Lung (tissue), 12 donors: ENCODE measurements around the gene GYPA. TPM values are rescaled to one million over a fixed set of nuclear protein-coding genes. Genes with fewer than 3 reads are reported as not detected.
A peak's percentile ranks its signal among the peaks of the same experiment; 100 is the strongest.

Experiments
- ATAC-seq: fragments of 200-7000 bp; cut with Tn5 transposase; one replicate; pipeline ENCODE4 v1.9.1; 2020; ENCODE audit warnings: moderate number of reproducible peaks; ENCODE audit not compliant: insufficient read depth, low FRiP score
- DNase-seq, 3 donors: peaks; one replicate each; pipeline ENCODE4 v3.0.0-alpha.2; 2013 to 2017
- H3K27ac ChIP-seq, 2 donors: one replicate each; pipeline ENCODE4 v1.5.1; 2013; ENCODE audit warnings: mild to moderate bottlenecking in 2 of 2, moderate library complexity in 2 of 2, control low read depth in 1 of 2, inconsistent platforms in 1 of 2, low read depth in 1 of 2, low read length in 1 of 2
- H3K27me3 ChIP-seq, 3 donors: one replicate each; pipeline ENCODE4 v1.5.1; 2013; ENCODE audit warnings: low read length in 2 of 3; ENCODE audit not compliant: control insufficient read depth in 3 of 3, insufficient read depth in 3 of 3
- H3K36me3 ChIP-seq, 4 donors: one replicate each; pipeline ENCODE4 v1.5.1; 2013; ENCODE audit warnings: low read length in 4 of 4, mild to moderate bottlenecking in 1 of 4, moderate library complexity in 1 of 4; ENCODE audit not compliant: control insufficient read depth in 4 of 4, insufficient read depth in 4 of 4
- H3K4me1 ChIP-seq, 5 donors: one replicate each; pipeline ENCODE4 v1.5.1; 2013; ENCODE audit warnings: low read length in 5 of 5, mild to moderate bottlenecking in 2 of 5, moderate library complexity in 1 of 5; ENCODE audit not compliant: control insufficient read depth in 5 of 5, insufficient read depth in 5 of 5
- H3K4me3 ChIP-seq: one replicate; pipeline ENCODE4 v1.5.1; 2013; ENCODE audit warnings: mild to moderate bottlenecking, control low read depth, moderate library complexity
- H3K9ac ChIP-seq, 2 donors: one replicate each; pipeline ENCODE4 v1.5.1; 2013; ENCODE audit warnings: low read length in 2 of 2, control low read depth in 1 of 2; ENCODE audit not compliant: insufficient read depth in 1 of 2
- H3K9me3 ChIP-seq, 4 donors: one replicate each; pipeline ENCODE4 v1.5.1; 2013; ENCODE audit warnings: low read length in 3 of 4, mild to moderate bottlenecking in 1 of 4, moderate library complexity in 1 of 4; ENCODE audit not compliant: control insufficient read depth in 4 of 4, insufficient read depth in 3 of 4
- WGBS, 2 donors: extraction: QIAGEN DNeasy Blood & Tissue Kit; methylation state at CpG; one replicate each; pipeline ENCODE4 v1.1.7; 2013; 5-methylcytosine and 5-hydroxymethylcytosine counted together
- polyA plus RNA-seq, 2 donors: library from polyadenylated mRNA; stranded (reverse); fragments of 200-250 nt; gene quantifications; one replicate each; pipeline ENCODE4 v1.2.1, GENCODE V29; 2013
- total RNA-seq, 2 donors: library from RNA; depleted of rRNA in 1 of 2; stranded (reverse); fragments of >200 nt in 1 of 2; gene quantifications; one replicate each; pipeline ENCODE4 v1.2.1, GENCODE V29; 2014 to 2021
- TF ChIP-seq, protein P1 (sequence below): IDR thresholded peaks from 2 replicates; pipeline ENCODE4 v1.5.1; 2012; ENCODE audit warnings: mild to moderate bottlenecking; ENCODE audit errors: control extremely low read depth, extremely low read depth
- donor health status: control.
- donor health status: control.
- donor health status: Bipolar disorder and iron deficiency.
- donor health status: healthy.
- donor health status: DM: yes; HTN: yes; CAD: no.

The GYPA gene
- total and polyA plus RNA-seq, 4 donors, result 0.18 to 11.0 TPM; not detected in 2

DNA sequence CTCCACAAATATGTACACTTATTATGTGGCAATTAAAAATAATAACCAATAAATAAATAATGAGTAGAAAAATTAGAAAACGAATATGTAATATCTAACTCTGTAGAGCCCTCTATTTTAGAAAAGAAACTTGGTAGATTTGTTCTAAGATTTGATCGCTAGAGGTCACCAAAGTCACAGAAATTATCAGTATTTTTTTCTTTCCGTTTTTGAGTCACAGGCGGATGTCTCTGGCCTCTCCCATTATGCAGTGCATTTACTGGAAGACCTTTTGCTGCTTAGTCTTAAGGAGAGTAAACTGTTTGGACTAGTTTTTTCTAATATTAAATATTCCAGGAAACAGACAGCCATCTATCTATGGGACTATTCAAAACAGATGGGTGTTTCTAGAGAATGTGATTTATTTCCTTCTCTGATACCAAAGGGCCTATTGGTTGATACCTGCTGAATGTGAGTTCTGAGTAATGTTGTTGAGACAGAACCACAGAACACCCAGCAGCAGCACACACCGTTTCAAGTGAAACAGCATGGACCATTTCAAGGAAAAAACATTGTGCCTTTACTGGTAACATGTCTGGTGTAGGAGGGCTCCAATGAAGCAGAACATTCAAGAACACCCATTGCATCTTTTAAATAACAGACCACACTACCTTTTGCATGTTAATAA is 34.0 kb upstream of the GYPA start:
- TF ChIP-seq, protein P1, sequence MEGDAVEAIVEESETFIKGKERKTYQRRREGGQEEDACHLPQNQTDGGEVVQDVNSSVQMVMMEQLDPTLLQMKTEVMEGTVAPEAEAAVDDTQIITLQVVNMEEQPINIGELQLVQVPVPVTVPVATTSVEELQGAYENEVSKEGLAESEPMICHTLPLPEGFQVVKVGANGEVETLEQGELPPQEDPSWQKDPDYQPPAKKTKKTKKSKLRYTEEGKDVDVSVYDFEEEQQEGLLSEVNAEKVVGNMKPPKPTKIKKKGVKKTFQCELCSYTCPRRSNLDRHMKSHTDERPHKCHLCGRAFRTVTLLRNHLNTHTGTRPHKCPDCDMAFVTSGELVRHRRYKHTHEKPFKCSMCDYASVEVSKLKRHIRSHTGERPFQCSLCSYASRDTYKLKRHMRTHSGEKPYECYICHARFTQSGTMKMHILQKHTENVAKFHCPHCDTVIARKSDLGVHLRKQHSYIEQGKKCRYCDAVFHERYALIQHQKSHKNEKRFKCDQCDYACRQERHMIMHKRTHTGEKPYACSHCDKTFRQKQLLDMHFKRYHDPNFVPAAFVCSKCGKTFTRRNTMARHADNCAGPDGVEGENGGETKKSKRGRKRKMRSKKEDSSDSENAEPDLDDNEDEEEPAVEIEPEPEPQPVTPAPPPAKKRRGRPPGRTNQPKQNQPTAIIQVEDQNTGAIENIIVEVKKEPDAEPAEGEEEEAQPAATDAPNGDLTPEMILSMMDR, result peak; percentile 11
- DNase-seq (peak; percentile 16 to 86 (median 86)), ATAC-seq (peak; percentile 86)
- Histone ChIP-seq H3K4me3 (no peak overlapping the region), H3K36me3 (no peaks in the 10 kb centered on the region), H3K27ac (peak overlapping the region in 1 of 2 donors; percentile 2), H3K9me3 (no peaks in the 10 kb centered on the region), H3K9ac (no peak overlapping the region), H3K4me1 (peaks cover 0 to 12% (median 0%) of the 10 kb centered on the region in 5 donors), H3K27me3 (no peaks in the 10 kb centered on the region)
- 2 to 3% methylated on average over 5 of the region's 5 CpGs for WGBS, 2 donors

DNA sequence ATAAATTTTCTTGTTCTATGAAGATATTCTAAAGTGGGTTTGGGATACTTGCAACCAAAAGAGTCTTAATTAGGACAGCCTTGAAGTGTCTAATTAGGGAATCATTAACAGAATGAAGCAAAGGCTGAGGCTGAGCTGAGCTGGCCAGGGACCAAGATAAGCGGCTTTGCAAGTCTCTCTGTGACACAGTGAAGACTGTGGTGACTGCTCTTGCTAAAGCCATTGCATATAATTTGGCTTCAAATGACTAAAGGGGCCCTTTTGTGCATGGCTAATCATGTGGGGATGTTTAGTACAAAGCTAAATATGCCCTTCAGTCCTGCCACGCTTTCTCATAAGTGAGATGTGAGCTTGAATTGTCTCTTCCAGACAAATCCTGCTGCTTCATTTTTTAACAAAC is 31.2 kb upstream of the GYPA start:
- DNase-seq (no peak), ATAC-seq (no peak)
- Histone ChIP-seq H3K27me3 (no peaks in the 10 kb centered on the region), H3K9me3 (no peaks in the 10 kb centered on the region), H3K4me3 (no peak overlapping the region), H3K27ac (no peak overlapping the region), H3K36me3 (no peaks in the 10 kb centered on the region), H3K4me1 (peaks cover 0 to 5% (median 0%) of the 10 kb centered on the region in 5 donors), H3K9ac (no peak overlapping the region)
- 77 to 79% methylated on average over 2 of the region's 2 CpGs for whole genome bisulfite sequencing, 2 donors
- TF ChIP-seq, protein P1, result no peak

DNA sequence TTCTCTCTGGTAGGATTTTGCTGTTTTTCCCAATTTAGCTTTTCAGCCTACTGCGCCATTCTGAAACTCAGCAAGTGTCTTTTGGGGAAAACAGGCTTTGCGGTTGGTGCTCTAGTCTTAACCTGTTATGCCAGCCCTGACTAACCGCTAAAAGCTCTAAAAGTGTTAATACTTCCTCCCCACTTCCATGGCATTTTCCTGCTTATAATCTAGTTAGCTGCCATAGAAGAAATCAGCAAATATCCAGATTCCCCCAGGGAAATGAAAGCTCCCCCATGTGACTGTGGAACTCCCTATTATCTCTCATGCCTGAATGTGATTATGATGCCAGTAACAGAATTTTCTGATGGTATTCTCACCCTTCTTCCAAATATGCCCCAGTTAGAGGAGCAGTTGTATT is 28.7 kb upstream of the GYPA start:
- ATAC-seq, result no peak
- TF ChIP-seq, protein P1, result no peak
- H3K27ac ChIP-seq, result no peak overlapping the region

More for the DNA sequence above, 28.7 kb upstream of the GYPA start:
- H3K36me3 ChIP-seq, result no peaks in the 10 kb centered on the region
- no peak overlapping the region for H3K9ac ChIP-seq
- WGBS, 2 donors, result 89 to 91% methylated on average over 3 of the region's 3 CpGs
- DNase-seq, result no peak
- H3K27me3 ChIP-seq, result no peaks in the 10 kb centered on the region
- H3K4me3 ChIP-seq, result no peak overlapping the region
- peaks cover 0 to 1% (median 0%) of the 10 kb centered on the region in 4 donors for H3K9me3 ChIP-seq
- H3K4me1 ChIP-seq, result no peaks in the 10 kb centered on the region
